ENCODE data around the gene NUDT14.

DNA sequence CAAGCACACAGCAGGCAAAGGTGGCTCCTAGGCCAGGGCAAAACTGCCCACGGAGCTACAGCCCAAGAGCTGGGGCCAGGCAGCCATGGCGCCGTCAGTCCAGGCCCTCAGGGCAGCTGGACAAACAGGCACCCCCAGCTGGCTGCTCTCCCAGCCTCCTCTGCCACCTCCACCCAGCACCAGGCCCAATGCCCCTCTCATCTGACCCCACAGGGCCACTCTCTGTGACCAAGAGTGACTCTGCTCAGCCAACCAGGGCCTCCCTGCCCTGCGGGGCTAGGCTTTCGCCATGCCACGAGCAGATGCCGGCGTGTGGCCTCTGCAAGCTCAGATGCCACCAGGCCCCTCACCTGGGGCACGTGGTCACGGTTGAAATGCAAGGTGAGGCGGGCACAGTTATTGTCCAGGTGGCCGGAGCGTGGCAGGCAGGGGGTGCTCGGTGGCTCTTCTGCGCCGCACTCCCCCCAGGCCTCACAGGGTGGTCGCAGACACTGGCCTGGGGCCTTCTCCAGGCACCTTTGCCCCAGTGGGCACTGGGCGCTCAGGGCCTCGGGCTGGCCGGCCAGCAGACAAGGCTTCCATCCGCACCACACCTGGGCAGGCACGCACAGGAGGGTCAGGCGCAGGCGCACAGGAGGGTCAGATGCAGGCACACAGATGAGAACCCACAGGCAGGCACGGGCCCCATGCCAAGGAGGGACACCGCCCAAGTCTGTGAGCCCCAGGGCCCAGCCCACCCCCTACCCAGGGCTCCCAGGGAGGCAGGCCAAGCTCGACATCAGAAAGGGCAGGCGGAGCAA is 35.5 kb downstream of the NUDT14 start:
- TF ChIP-seq, protein P1, sequence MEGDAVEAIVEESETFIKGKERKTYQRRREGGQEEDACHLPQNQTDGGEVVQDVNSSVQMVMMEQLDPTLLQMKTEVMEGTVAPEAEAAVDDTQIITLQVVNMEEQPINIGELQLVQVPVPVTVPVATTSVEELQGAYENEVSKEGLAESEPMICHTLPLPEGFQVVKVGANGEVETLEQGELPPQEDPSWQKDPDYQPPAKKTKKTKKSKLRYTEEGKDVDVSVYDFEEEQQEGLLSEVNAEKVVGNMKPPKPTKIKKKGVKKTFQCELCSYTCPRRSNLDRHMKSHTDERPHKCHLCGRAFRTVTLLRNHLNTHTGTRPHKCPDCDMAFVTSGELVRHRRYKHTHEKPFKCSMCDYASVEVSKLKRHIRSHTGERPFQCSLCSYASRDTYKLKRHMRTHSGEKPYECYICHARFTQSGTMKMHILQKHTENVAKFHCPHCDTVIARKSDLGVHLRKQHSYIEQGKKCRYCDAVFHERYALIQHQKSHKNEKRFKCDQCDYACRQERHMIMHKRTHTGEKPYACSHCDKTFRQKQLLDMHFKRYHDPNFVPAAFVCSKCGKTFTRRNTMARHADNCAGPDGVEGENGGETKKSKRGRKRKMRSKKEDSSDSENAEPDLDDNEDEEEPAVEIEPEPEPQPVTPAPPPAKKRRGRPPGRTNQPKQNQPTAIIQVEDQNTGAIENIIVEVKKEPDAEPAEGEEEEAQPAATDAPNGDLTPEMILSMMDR (IDR thresholded peaks at IDR 0.05; ENCODE audit: borderline replicate concordance, extremely low read depth, low read length, poor library complexity, severe bottlenecking), result no peak
- TF ChIP-seq EZH2 (IDR thresholded peaks at IDR 0.05; ENCODE audit: borderline replicate concordance, low read depth, low read length, severe bottlenecking), result no peak
